GM19351 (cell line): ENCODE data around the gene CSF3.

Experiments used
- ATAC-seq: cut with Tn5 transposase; IDR thresholded peaks from one replicate; pipeline ENCODE4 v1.9.1; 2021; ENCODE audit warnings: mild to moderate bottlenecking, moderate library complexity; ENCODE audit not compliant: unreplicated experiment

Gene CSF3

GRCh38 chr17:40015005-40015997 lies at the start of gene CSF3:
CSF3 (plus strand) TSS chr17:40015440; CDS start chr17:40015475, 35 bp downstream.
- no peak for ATAC-seq

DNA sequence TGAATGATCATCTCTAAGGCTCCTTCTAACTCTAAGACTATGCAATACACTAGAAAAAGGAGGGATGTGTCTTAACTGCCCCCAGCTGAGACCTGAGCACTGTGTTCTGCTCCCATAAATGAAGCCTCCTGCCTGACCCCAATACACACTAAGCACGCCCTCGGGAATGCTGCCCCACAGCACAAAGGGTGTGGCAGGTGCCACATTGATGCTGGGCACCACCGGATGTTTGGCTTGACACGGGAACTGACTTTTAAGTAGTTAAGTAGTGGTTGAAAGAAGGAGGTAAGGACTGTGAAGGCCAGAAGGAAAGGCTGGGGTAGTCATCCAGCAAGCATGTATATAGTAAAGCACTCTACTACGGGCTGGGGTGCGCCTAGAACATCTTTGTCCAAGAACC lies 48.5 kb upstream of the CSF3 start:
- no peak for ATAC-seq

- ATAC-seq: no peak
Observed at GRCh38 chr17:39968761-39969160, 46.5 kb upstream of the CSF3 start.

DNA sequence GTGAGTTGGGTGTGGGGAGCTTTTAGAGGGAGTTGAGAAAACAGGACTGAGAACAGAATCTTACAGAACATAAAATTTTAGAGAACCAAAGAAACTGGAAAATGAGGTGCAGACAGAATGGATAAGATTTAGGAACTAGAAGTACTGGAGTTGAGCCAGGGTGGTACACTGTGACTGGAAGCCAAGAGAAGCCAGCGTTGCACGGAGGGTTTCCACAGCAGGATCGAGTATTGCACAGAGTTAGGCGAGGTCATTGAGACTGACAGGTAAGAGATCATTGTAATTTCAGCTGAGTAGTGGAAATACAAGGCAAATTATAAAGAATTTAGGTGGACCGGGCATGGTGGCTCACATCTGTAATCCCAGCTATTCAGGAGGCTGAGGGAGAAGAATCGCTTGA lies 45.9 kb upstream of the CSF3 start:
- ATAC-seq: no peak

DNA sequence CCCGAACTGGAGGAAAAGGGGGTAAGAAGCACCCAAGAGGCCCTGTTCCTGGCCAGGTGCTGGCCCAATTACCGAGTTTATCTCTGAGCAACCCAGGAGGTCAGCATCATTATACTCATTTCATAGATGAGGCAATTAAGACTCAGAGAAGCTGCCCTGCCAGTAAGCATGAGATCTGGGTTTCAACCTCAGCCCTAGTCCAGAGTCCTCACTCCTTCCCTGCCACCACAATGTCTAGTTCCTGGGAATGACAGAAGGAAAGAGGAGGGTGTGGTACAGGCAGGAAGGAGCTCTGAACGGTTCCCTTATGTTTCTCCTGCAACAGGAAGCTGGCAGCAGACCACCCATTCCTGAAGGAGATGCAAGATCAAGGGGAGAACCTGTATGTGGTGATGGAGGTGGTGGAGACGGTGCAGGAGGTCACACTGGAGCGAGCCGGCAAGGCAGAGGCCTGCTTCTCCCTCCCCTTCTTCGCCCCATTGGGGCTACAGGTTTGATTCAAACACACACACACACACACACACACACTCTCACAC lies 45.0 kb upstream of the CSF3 start:
- no peak for ATAC-seq

DNA sequence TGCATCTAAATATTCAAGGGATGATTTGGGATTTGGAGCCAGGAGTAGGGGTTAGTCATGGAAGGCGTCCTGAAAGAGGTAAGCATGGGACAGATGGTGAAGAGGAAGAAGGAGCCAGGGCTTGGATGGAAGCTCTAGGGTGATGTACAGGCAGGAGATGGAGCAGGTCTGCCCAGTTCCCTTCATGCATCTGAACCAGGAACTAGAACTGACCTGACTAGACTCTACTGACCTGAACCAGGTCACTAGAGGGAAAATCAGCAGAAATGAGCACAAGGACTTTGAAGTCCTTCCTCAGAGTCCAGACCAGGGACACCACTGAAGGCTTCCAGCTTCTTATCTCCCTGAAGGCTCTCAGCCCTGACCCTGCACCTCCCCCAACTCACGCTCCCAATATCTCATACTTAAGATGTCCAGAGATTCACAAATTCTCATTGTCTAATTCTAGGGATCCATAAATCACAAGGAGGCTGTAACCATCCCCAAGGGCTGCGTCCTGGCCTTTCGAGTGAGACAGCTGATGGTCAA lies 44.1 kb upstream of the CSF3 start:
- no peak for ATAC-seq

- ATAC-seq: no peak
Observed at GRCh38 chr17:39972271-39972670, 43.0 kb upstream of the CSF3 start.

- ATAC-seq: no peak
Observed at GRCh38 chr17:39973496-39973895, 41.7 kb upstream of the CSF3 start.

GRCh38 chr17:39974433-39974832 lies 40.8 kb upstream of the CSF3 start:
- ATAC-seq: no peak

GRCh38 chr17:39975801-39976200 lies 39.4 kb upstream of the CSF3 start:
- ATAC-seq: no peak

- ATAC-seq: no peak
Observed at GRCh38 chr17:39979016-39979670, 36.1 kb upstream of the CSF3 start.

DNA sequence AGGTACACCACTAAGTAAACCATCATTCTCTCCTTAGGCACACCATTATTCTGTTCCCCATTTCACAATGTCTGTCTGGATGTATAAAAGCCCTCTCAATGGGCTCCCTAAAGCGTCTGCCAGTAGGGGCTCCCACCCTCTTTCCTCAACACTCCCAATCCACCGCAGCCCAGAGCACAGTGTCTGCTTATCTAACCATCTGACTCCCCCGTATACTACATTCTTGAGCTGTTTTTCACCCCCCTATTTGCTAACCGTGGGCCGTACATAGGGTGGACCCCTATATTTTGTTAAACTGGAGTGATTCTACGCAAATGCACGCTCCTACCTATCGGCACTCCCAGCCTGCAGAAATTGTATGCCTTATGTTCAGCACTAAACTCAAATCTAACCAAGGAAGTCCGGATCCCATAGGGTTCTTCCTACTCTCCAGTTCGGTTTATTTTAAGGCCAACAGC lies 35.3 kb upstream of the CSF3 start:
- ATAC-seq: peak; percentile 8

DNA sequence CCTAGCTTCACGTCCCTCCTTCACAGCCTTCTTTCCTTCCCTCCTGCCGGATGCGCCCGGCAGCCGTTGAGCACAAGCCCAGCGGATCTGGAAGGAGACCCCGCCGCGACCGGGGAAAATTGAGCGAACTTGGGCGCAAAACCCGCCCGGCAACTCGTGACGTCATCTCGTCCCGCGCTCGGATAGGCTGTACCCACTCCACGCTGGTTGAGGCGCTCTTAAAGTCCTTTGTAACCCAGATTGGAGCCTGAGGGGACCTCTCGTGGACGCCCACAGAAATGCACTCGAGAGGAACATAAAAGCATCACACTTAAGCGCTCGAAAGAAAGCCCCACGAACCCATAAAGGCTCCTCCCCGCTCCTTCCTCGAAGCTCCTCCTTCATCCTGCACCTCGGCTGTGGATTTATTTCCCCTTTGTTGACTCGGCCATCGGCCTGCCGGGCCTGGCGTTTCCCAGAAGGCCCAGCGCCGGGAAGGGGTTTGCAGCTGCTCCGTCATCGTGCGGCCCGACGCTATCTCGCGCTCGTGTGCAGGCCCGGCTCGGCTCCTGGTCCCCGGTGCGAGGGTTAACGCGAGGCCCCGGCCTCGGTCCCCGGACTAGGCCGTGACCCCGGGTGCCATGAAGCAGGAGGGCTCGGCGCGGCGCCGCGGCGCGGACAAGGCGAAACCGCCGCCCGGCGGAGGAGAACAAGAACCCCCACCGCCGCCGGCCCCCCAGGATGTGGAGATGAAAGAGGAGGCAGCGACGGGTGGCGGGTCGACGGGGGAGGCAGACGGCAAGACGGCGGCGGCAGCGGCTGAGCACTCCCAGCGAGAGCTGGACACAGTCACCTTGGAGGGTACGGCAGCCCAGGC lies 34.7 kb upstream of the CSF3 start, which contains the start of gene PSMD3:
TSS of gene PSMD3 (plus strand) at position 457 of the 856 bp plus-strand sequence. CDS start at position 621, 164 bp downstream.
- peak; percentile 91 for ATAC-seq

- no peak for ATAC-seq
Observed at GRCh38 chr17:39981207-39981741, 34.0 kb upstream of the CSF3 start.

DNA sequence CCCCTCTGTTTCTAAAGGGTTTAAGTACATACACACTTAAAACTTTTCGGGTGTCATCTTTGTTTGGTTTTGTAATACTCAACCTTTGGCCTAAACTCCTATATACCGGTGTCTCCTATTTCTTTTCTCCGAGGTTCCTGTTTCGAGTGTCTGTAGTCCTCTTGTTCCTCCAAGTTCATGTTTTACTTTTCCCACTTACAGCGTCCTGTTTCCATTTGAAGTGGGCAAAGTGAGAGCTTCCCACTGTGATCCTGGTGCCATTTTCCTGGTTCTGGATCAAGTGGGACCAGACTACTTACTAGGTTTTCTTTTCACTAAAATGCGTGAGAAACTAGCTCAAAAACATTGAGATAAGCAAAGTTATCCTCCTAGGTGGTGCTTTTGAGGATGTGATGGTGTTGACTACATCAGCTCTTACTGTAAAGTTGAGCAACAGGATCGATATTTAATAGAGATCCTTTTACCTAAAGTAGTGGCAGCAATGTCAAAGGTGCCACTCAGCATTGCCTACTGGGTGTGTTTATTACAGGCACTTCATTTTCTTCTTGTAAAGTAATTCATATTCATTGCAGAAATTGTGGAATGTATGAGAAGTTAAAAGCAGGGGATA lies 33.4 kb upstream of the CSF3 start:
- no peak for ATAC-seq

- no peak for ATAC-seq
Observed at GRCh38 chr17:39988206-39988810, 26.9 kb upstream of the CSF3 start.

- no peak for ATAC-seq
Observed at GRCh38 chr17:39994448-39994847, 20.8 kb upstream of the CSF3 start.

GRCh38 chr17:39995438-39995837 lies 19.8 kb upstream of the CSF3 start:
- no peak for ATAC-seq

- ATAC-seq: no peak
Observed at GRCh38 chr17:39996162-39996561, 19.1 kb upstream of the CSF3 start.
